Heart left ventricle (tissue), 16 donors: ENCODE results near the gene FBLN2. TPM values are rescaled to one million over a fixed set of nuclear protein-coding genes. Genes with fewer than 3 reads are reported as not detected.

Experiments
- ATAC-seq, 4 donors: fragments of 200-7000 bp; cut with Tn5 transposase; one replicate each; pipeline ENCODE4 v1.9.1; 2020 to 2022; ENCODE audit warnings: moderate library complexity in 4 of 4, mild to moderate bottlenecking in 3 of 4, moderate number of reproducible peaks in 1 of 4
- DNase-seq, 5 donors: peaks; one replicate each; pipeline ENCODE4 v3.0.0-alpha.2; 2020
- H3K27ac ChIP-seq, 12 donors: fragments of 200-600 bp; sonication (generic) in 4 of 12; one replicate each; pipeline versions ENCODE4 v1.5.0 to v1.8.0; 2016 to 2022; ENCODE audit warnings: mild to moderate bottlenecking in 2 of 12
- H3K27me3 ChIP-seq, 9 donors: fragments of 200-600 bp; sonication (generic) in 2 of 9; one replicate each; pipeline versions ENCODE4 v1.5.1 to v1.8.0; 2016 to 2022; ENCODE audit warnings: mild to moderate bottlenecking in 3 of 9
- H3K36me3 ChIP-seq, 9 donors: fragments of 200-600 bp; sonication (generic) in 2 of 9; one replicate each; pipeline versions ENCODE4 v1.5.0 to v1.8.0; 2018 to 2022; ENCODE audit warnings: mild to moderate bottlenecking in 2 of 9
- H3K4me1 ChIP-seq, 12 donors: fragments of 200-600 bp; sonication (generic) in 4 of 12; one replicate each; pipeline versions ENCODE4 v1.5.0 to v1.8.0; 2016 to 2022; ENCODE audit warnings: mild to moderate bottlenecking in 3 of 12
- H3K4me3 ChIP-seq, 12 donors: fragments of 200-600 bp; sonication (generic) in 4 of 12; one replicate each; pipeline versions ENCODE4 v1.5.0 to v1.8.0; 2017 to 2022; ENCODE audit warnings: mild to moderate bottlenecking in 9 of 12, moderate library complexity in 4 of 12
- H3K9me3 ChIP-seq, 12 donors: fragments of 200-600 bp; sonication (generic) in 4 of 12; one replicate each; pipeline versions ENCODE4 v1.5.0 to v1.8.0; 2016 to 2022; ENCODE audit warnings: mild to moderate bottlenecking in 1 of 12
- CTCF ChIP-seq, 12 donors: fragments of 200-600 bp; sonication (generic) in 4 of 12; IDR thresholded peaks; one replicate each; pipeline versions ENCODE4 v1.5.0 to v1.8.0; 2018 to 2022; ENCODE audit warnings: antibody characterized with exemption in 12 of 12, mild to moderate bottlenecking in 5 of 12
- POLR2A ChIP-seq, 2 donors: fragments of 450-650 bp; IDR thresholded peaks; one replicate each; pipeline ENCODE4 v1.6.1; 2017; ENCODE audit warnings: antibody characterized with exemption in 2 of 2, mild to moderate bottlenecking in 2 of 2, moderate library complexity in 2 of 2
- WGBS, 4 donors: extraction: QIAGEN DNeasy Blood & Tissue Kit in 2 of 4; methylation state at CpG; one replicate each; pipeline versions ENCODE4 v1.1.5 to v1.1.7; 2013 to 2018; 5-methylcytosine and 5-hydroxymethylcytosine counted together
- intact Hi-C, 10 donors: fragments of 100-400 bp; cut with DNase I; formaldehyde crosslinking; loops; one replicate each; pipeline versions ENCODE4 v1.11.1 to v1.14.2; 2022
- polyA plus RNA-seq, 2 donors: library from polyadenylated mRNA; stranded (reverse); fragments of 200-250 nt; gene quantifications; one replicate each; pipeline ENCODE4 v1.2.3, GENCODE V29; 2013
- total RNA-seq, 9 donors: library from RNA; depleted of rRNA in 2 of 9; stranded (reverse); fragments of >200 nt in 2 of 9; fragmentation: NEBNext Ultra II Directional in 3 of 9; extraction: Animal tissue kit (Norgen Biotek cat#: 25700) in 3 of 9; gene quantifications; one replicate each; pipeline versions ENCODE4 v1.1.0 to v1.2.4, GENCODE V29; 2016 to 2023
- donor health status: ischemic (EF 13 %, LVEDD 7.1; RV severe dilation, severe dysfunction).
- donor health status: healthy with polysubstance abuse.
- donor health status: DM: no; HTN: yes; CAD: no.
- donor health status: DM: no; HTN: no; CAD: no.
- donor health status: ischemic (EF 25% LVEDD 6.9; RV normal size, moderate dysfunction).
- donor health status: ischemic (EF 25% LVEDD 5.7; RV mildly dilated, moderate dysfunction).
- donor health status: healthy.
- donor health status: DM: yes; HTN: yes; CAD: no.
- donor health status: ischemic (EF 35%, LVEDD 5.7; RV mildly dilated, moderate dysfunction).
- donor health status: nonischemic (EF 11% LVEDD 7.7; RV severe dilation, severe dysfunction).
- donor health status: DM: yes; HTN: yes; CAD: no.
- donor health status: PGD.
- donor health status: ischemic (EF 29% LVEDD 5.4; RV normal size, mild dysfunction).
- donor health status: nonischemic (EF 23%, LVEDD 6.1; RV moderate dilation, normal function).

FBLN2 gene
- total and polyA plus RNA-seq, 11 donors: 16.5 to 118 (median 42.7) TPM

- no peak for TF ChIP-seq CTCF (IDR thresholded peaks at IDR 0.05)
- no peak for TF ChIP-seq POLR2A (IDR thresholded peaks at IDR 0.05)
- no peaks in the 10 kb centered on the region for H3K36me3 ChIP-seq
- intact Hi-C loops: no loop called here
- peak overlapping the region in 10 of 12 donors; percentile 32 to 70 (median 44) for H3K27ac ChIP-seq
- DNase-seq (peak in 3 of 5 donors; percentile 58 to 73 (median 69)), ATAC-seq (peak; percentile 40 to 58 (median 50))
- H3K27me3 ChIP-seq: peaks cover 0 to 3% (median 0%) of the 10 kb centered on the region in 9 donors
- H3K9me3 ChIP-seq: peaks cover 0 to 16% (median 0%) of the 10 kb centered on the region in 12 donors
- 61 to 74% (median 72%) methylated on average over 3 to 4 of the region's 4 CpGs for WGBS, 4 donors
- H3K4me1 ChIP-seq: peaks cover 0 to 43% (median 9%) of the 10 kb centered on the region in 12 donors
- no peak overlapping the region for H3K4me3 ChIP-seq
Measured at GRCh38 chr3:13540297-13540995, 8.5 kb upstream of the FBLN2 start.

GRCh38 chr3:13541691-13542090 lies 7.2 kb upstream of the FBLN2 start:
- no peak for ATAC-seq
- intact Hi-C loops: no loop called here

GRCh38 chr3:13542142-13542541 lies 6.8 kb upstream of the FBLN2 start:
- TF ChIP-seq CTCF (IDR thresholded peaks at IDR 0.05) (no peak), POLR2A (IDR thresholded peaks at IDR 0.05) (no peak)
- no peak overlapping the region for H3K27ac ChIP-seq
- peaks cover 0 to 16% (median 0%) of the 10 kb centered on the region in 12 donors for H3K9me3 ChIP-seq
- no peak overlapping the region for H3K4me3 ChIP-seq
- WGBS, 4 donors: 80 to 94% (median 88%) methylated on average over 3 of the region's 3 CpGs
- peaks cover 0 to 43% (median 10%) of the 10 kb centered on the region in 12 donors for H3K4me1 ChIP-seq
- no peaks in the 10 kb centered on the region for H3K36me3 ChIP-seq
- ATAC-seq: no peak
- no peak for DNase-seq
- intact Hi-C loops: no loop called here
- H3K27me3 ChIP-seq: peaks cover 0 to 3% (median 0%) of the 10 kb centered on the region in 9 donors

More at GRCh38 chr3:13541691-13542090, 7.2 kb upstream of the FBLN2 start:
- DNase-seq: no peak
- Histone ChIP-seq H3K27ac (no peak overlapping the region), H3K36me3 (no peaks in the 10 kb centered on the region), H3K9me3 (peaks cover 0 to 16% (median 0%) of the 10 kb centered on the region in 12 donors), H3K4me3 (no peak overlapping the region), H3K4me1 (peaks cover 0 to 43% (median 9%) of the 10 kb centered on the region in 12 donors), H3K27me3 (peaks cover 0 to 3% (median 0%) of the 10 kb centered on the region in 9 donors)
- 57 to 60% (median 59%) methylated on average over 3 of the region's 3 CpGs for WGBS, 4 donors
- TF ChIP-seq POLR2A (IDR thresholded peaks at IDR 0.05) (no peak), CTCF (IDR thresholded peaks at IDR 0.05) (no peak)

- DNase-seq: peak; percentile 63 to 87 (median 72)
- intact Hi-C loops: no loop called here
- TF ChIP-seq CTCF (IDR thresholded peaks at IDR 0.05): no peak
- no peak for TF ChIP-seq POLR2A (IDR thresholded peaks at IDR 0.05)
- ATAC-seq: peak; percentile 23 to 78 (median 76)
- Histone ChIP-seq H3K27me3 (peaks cover 0 to 6% (median 0%) of the 10 kb centered on the region in 9 donors), H3K36me3 (no peaks in the 10 kb centered on the region), H3K27ac (peak overlapping the region in 9 of 12 donors; percentile 23 to 73 (median 60)), H3K4me1 (peaks cover 0 to 53% (median 17%) of the 10 kb centered on the region in 12 donors), H3K4me3 (no peak overlapping the region), H3K9me3 (peaks cover 0 to 16% (median 0%) of the 10 kb centered on the region in 12 donors)
- WGBS, 4 donors: 62 to 73% (median 70%) methylated on average over 5 of the region's 5 CpGs
Measured at GRCh38 chr3:13543253-13543652, 5.7 kb upstream of the FBLN2 start.
